HepG2 (cell line): Measurements from ENCODE around the gene LIN28A. TPM values are rescaled to one million over a fixed set of nuclear protein-coding genes. Genes with fewer than 3 reads are reported as not detected.

ENCODE experiments used
- ATAC-seq: fragments of 200-7000 bp; cut with Tn5 transposase; 3 replicates; pipeline ENCODE4 v1.9.1; 2020; ENCODE audit warnings: mild to moderate bottlenecking, moderate library complexity
- BruUV-seq: library from RNA; stranded (reverse); fragments of 400-500 nt; replicated peaks from 2 replicates; lab custom pipeline; 2021; lab: Mats Ljungman, UMichigan
- CTCF ChIA-PET: fragments of 300-600 bp; formaldehyde crosslinking; extraction: SDS; loops from one replicate; lab custom pipeline; 2021; ENCODE audit warnings: low total read pairs, inconsistent platforms, low intra/inter-chr PET ratio; lab: Yijun Ruan, JAX
- POLR2A ChIA-PET: fragments of 350-600 bp; sonication (Branson Sonifier 250); formaldehyde crosslinking; loops from one replicate; lab custom pipeline; 2020; ENCODE audit warnings: antibody characterized with exemption, inconsistent platforms; lab: Yijun Ruan, JAX
- DNase-seq: peaks from one replicate; pipeline ENCODE4 v3.0.0-alpha.2; 2015; ENCODE audit warnings: low spot score
- FAIRE-seq: peaks from 3 replicates; lab custom pipeline; 2011; peaks lifted over from hg19 to GRCh38; lab: Jason Lieb, UNC
- H2AFZ ChIP-seq: one replicate; pipeline ENCODE4 v1.6.1; 2011; ENCODE audit warnings: low read length, inconsistent platforms
- H3K27ac ChIP-seq: fragments of 300-600 bp; 3 replicates; pipeline ENCODE4 v1.8.0; 2011; ENCODE audit warnings: mixed run types, mild to moderate bottlenecking, mixed read lengths, low read length, inconsistent platforms; ENCODE audit not compliant: insufficient read depth; ENCODE audit errors: extremely low read length
- H3K27me3 ChIP-seq, 2 experiments: fragments of 200-600 bp in 1 of 2; 2 replicates in 1 of 2; 3 replicates in 1 of 2; pipeline versions ENCODE4 v1.6.0 to v1.8.0; 2011; ENCODE audit warnings: low read length in 2 of 2, mild to moderate bottlenecking in 2 of 2, moderate library complexity in 2 of 2, inconsistent platforms in 1 of 2; ENCODE audit not compliant: insufficient read depth in 2 of 2, control insufficient read depth in 1 of 2
- H3K36me3 ChIP-seq, 2 experiments: fragments of 200-600 bp in 1 of 2; replicated peaks in 1 of 2; 2 replicates in 1 of 2; 3 replicates in 1 of 2; pipeline versions ENCODE4 v1.5.1 to v1.8.0; 2011; ENCODE audit warnings: low read length in 2 of 2, inconsistent platforms in 1 of 2; ENCODE audit not compliant: insufficient read depth in 2 of 2, control insufficient read depth in 1 of 2
- H3K4me1 ChIP-seq: 2 replicates; pipeline ENCODE4 v1.5.1; 2012; ENCODE audit warnings: low read length, inconsistent platforms; ENCODE audit not compliant: insufficient read depth
- H3K4me2 ChIP-seq: 2 replicates; pipeline ENCODE4 v1.6.0; 2011; ENCODE audit warnings: low read depth, low read length, inconsistent platforms
- H3K4me3 ChIP-seq, 3 experiments: fragments of 200-600 bp in 1 of 3; sonication (generic), shearing (Covaris generic) in 1 of 3; replicated peaks in 1 of 3; 2 replicates each; pipeline ENCODE4 v1.5.1; 2011 to 2016; ENCODE audit warnings: low read length in 3 of 3, inconsistent platforms in 2 of 3, low read depth in 2 of 3, mild to moderate bottlenecking in 2 of 3, control low read depth in 1 of 3, mixed read lengths in 1 of 3; ENCODE audit not compliant: insufficient read depth in 1 of 3
- H3K79me2 ChIP-seq: one replicate; pipeline ENCODE4 v1.6.1; 2011; ENCODE audit warnings: low read length, inconsistent platforms; ENCODE audit not compliant: insufficient read depth
- H3K9ac ChIP-seq: 2 replicates; pipeline ENCODE4 v1.6.0; 2011; ENCODE audit warnings: mild to moderate bottlenecking, low read depth, low read length, inconsistent platforms; ENCODE audit not compliant: insufficient read depth
- H3K9me3 ChIP-seq: 2 replicates; pipeline ENCODE4 v1.5.1; 2012; ENCODE audit warnings: mild to moderate bottlenecking, low read length
- H4K20me1 ChIP-seq: 2 replicates; pipeline ENCODE4 v1.6.0; 2011; ENCODE audit warnings: inconsistent platforms, mild to moderate bottlenecking, low read length, moderate library complexity; ENCODE audit not compliant: insufficient read depth
- ASH2L ChIP-seq: fragments of 300-600, 200-600 bp; sonication (generic); IDR thresholded peaks from 2 replicates; pipeline ENCODE4 v1.7.0; 2017; ENCODE audit warnings: low read depth, mild to moderate bottlenecking, moderate library complexity, mixed read lengths, low read length; ENCODE audit not compliant: insufficient read length
- MLXIP ChIP-seq: sonication (generic); formaldehyde crosslinking; IDR thresholded peaks from 2 replicates; pipeline ENCODE4 v1.9.0; 2021; ENCODE audit warnings: missing genetic modification reagents, borderline replicate concordance
- NKX3-1 ChIP-seq: sonication (generic); formaldehyde crosslinking; IDR thresholded peaks from 2 replicates; pipeline ENCODE4 v1.5.0; 2020; ENCODE audit warnings: missing genetic modification reagents
- TIGD3 ChIP-seq: sonication (generic); formaldehyde crosslinking; IDR thresholded peaks from 2 replicates; pipeline ENCODE4 v1.5.1; 2020; ENCODE audit warnings: mild to moderate bottlenecking, missing genetic modification reagents, borderline replicate concordance
- TSC22D2 ChIP-seq: sonication (generic); formaldehyde crosslinking; IDR thresholded peaks from 2 replicates; pipeline ENCODE4 v1.5.1; 2020; ENCODE audit warnings: missing genetic modification reagents, mild to moderate bottlenecking, borderline replicate concordance
- ZBTB43 ChIP-seq: sonication (generic); formaldehyde crosslinking; conservative IDR thresholded peaks from 2 replicates; pipeline ENCODE4 v1.4.0; 2020; ENCODE audit warnings: missing genetic modification reagents
- ZKSCAN1 ChIP-seq: fragments of 150-350 bp; IDR thresholded peaks from 2 replicates; pipeline ENCODE4 v1.6.1; 2014; ENCODE audit warnings: low read length
- ZNF160 ChIP-seq: sonication (generic); formaldehyde crosslinking; IDR thresholded peaks from 2 replicates; pipeline ENCODE4 v1.8.0; 2022; ENCODE audit warnings: mild to moderate bottlenecking, inconsistent platforms, missing genetic modification reagents
- WGBS: methylation state at CpG from one replicate; pipeline ENCODE4 v1.1.6; 2017; ENCODE audit warnings: low lambda C conversion rate; 5-methylcytosine and 5-hydroxymethylcytosine counted together
- in situ Hi-C: cut with HindIII; loops from 2 replicates; pipeline ENCODE4 v1.10.0; 2017; ENCODE audit warnings: low pct_unique_long_range_greater_than_20kb; ENCODE audit not compliant: extremely low pct_ligation_motif_present
- intact Hi-C: fragments of 100-400 bp; cut with micrococcal nuclease; formaldehyde crosslinking; loops from one replicate; pipeline ENCODE4 v1.10.0; 2022; ENCODE audit not compliant: unreplicated experiment
- polyA plus RNA-seq, 8 experiments: library from polyadenylated mRNA; depleted of rRNA in 3 of 8; stranded (reverse) in 7 of 8; unstranded in 1 of 8; fragments of >200 nt; fragmentation: Illumina TruSeq in 4 of 8; extraction: Trizol in 4 of 8; gene quantifications; 2 replicates each; pipeline versions ENCODE4 v1.2.1 to v1.2.3, GENCODE V29; 2011 to 2016; ENCODE audit warnings: low read depth in 4 of 8, missing spikeins in 1 of 8, mixed read lengths in 1 of 8; ENCODE audit not compliant: insufficient read depth in 1 of 8
- total RNA-seq, 5 experiments: library from RNA; depleted of rRNA; stranded (reverse); fragments of >200 nt; fragmentation: Illumina TruSeq; extraction: Trizol; gene quantifications; 2 replicates each; pipeline ENCODE4 v1.2.3, GENCODE V29; 2016; ENCODE audit warnings: low read depth in 1 of 5

The LIN28A gene
- total and polyA plus RNA-seq, 2 of the 13 experiments (the other 11 are each of a cell fraction or from before 2014, with no cell fraction given), result not detected

- no peak overlapping the region for H3K9ac ChIP-seq
- ATAC-seq (no peak), FAIRE-seq (no peak), DNase-seq (no peak)
- peaks cover 17 to 42% of the 10 kb centered on the region in 2 experiments; a peak in 4 of 5 replicates for H3K36me3 ChIP-seq
- intact Hi-C loops (no loop called here), in situ Hi-C loops (no loop called here)
- H3K4me2 ChIP-seq, result no peak overlapping the region
- no peak overlapping the region for H3K27ac ChIP-seq
- H3K4me1 ChIP-seq, result no peaks in the 10 kb centered on the region
- TF ChIP-seq ZBTB43 (CRISPR knock-in tag) (no peak), TSC22D2 (CRISPR knock-in tag) (no peak), ZKSCAN1 (no peak), ASH2L (no peak), MLXIP (CRISPR knock-in tag) (no peak), ZNF160 (CRISPR knock-in tag) (no peak), TIGD3 (no peak), NKX3-1 (CRISPR knock-in tag) (no peak)
- no TSS peak for BruUV-seq
- H3K4me3 ChIP-seq, result no peak overlapping the region
- WGBS, result 91% methylated on average over 3 of the region's 3 CpGs
- POLR2A ChIA-PET, result interaction anchor here (1.2 kb wide), 1 partner anchor 19 kb away, joined by 3 read pairs; the partner anchor contains the start of gene DHDDS
- CTCF ChIA-PET, result no interaction called here
- no peaks in the 10 kb centered on the region for H3K27me3 ChIP-seq
- H3K79me2 ChIP-seq, result no peaks in the 10 kb centered on the region
- no peak overlapping the region for H2AFZ ChIP-seq
- no peaks in the 10 kb centered on the region for H4K20me1 ChIP-seq
- H3K9me3 ChIP-seq, result no peaks in the 10 kb centered on the region
Measured at GRCh38 chr1:26450908-26451307, 40.3 kb downstream of the LIN28A start.
